GM23338 (cell line): Measurements from ENCODE around the gene ZNF622. TPM values are rescaled to one million over a fixed set of nuclear protein-coding genes. Genes with fewer than 3 reads are reported as not detected.

Source experiments
- ATAC-seq: fragments of 200-7000 bp; cut with Tn5 transposase; 3 replicates; pipeline ENCODE4 v1.9.1; 2020
- DNase-seq: peaks from one replicate; pipeline ENCODE4 v3.0.0-alpha.2; 2015; ENCODE audit warnings: low spot score
- H2AFZ ChIP-seq: fragments of 200-600 bp; sonication (generic); 2 replicates; pipeline ENCODE4 v1.8.0; 2016; ENCODE audit warnings: antibody characterized with exemption, mild to moderate bottlenecking, moderate library complexity
- H3F3A ChIP-seq: fragments of 200-600 bp; sonication (generic); replicated peaks from 2 replicates; pipeline ENCODE4 v1.8.0; 2017; ENCODE audit warnings: antibody characterized with exemption, mixed run types, low read depth
- H3K27ac ChIP-seq: fragments of 200-600 bp; sonication (generic); 2 replicates; pipeline ENCODE4 v1.6.1; 2016; ENCODE audit warnings: low read depth
- H3K27me3 ChIP-seq: fragments of 200-600 bp; sonication (generic); 2 replicates; pipeline ENCODE4 v1.8.0; 2016; ENCODE audit warnings: mild to moderate bottlenecking, mixed run types, moderate library complexity; ENCODE audit not compliant: insufficient read depth
- H3K36me3 ChIP-seq: fragments of 200-600 bp; sonication (generic); 2 replicates; pipeline ENCODE4 v1.8.0; 2016; ENCODE audit warnings: mild to moderate bottlenecking; ENCODE audit not compliant: insufficient read depth
- H3K4me1 ChIP-seq: fragments of 200-600 bp; sonication (generic); 2 replicates; pipeline ENCODE4 v1.8.0; 2016; ENCODE audit warnings: mild to moderate bottlenecking, moderate library complexity; ENCODE audit not compliant: insufficient read depth
- H3K4me2 ChIP-seq: fragments of 200-600 bp; sonication (generic); 2 replicates; pipeline ENCODE4 v1.7.1; 2017; ENCODE audit warnings: mixed run types
- H3K4me3 ChIP-seq: fragments of 200-600 bp; sonication (generic); 2 replicates; pipeline ENCODE4 v1.6.1; 2016; ENCODE audit warnings: mixed run types
- H3K79me2 ChIP-seq: fragments of 200-600 bp; sonication (generic); replicated peaks from 2 replicates; pipeline ENCODE4 v1.8.0; 2017; ENCODE audit warnings: mild to moderate bottlenecking; ENCODE audit not compliant: insufficient read depth
- H3K9me2 ChIP-seq: fragments of 200-600 bp; sonication (generic); 2 replicates; pipeline ENCODE4 v1.8.0; 2017; ENCODE audit not compliant: insufficient read depth
- H4K20me1 ChIP-seq: fragments of 200-600 bp; sonication (generic); replicated peaks from 2 replicates; pipeline ENCODE4 v1.8.0; 2017; ENCODE audit warnings: mild to moderate bottlenecking; ENCODE audit not compliant: insufficient read depth
- H3K27ac Mint-ChIP-seq: 2 replicates; pipeline ENCODE4 v1.8.0; 2020; ENCODE audit warnings: inconsistent platforms, mild to moderate bottlenecking, moderate library complexity, mixed read lengths
- H3K27me3 Mint-ChIP-seq: 3 replicates; pipeline ENCODE4 v1.8.0; 2022; ENCODE audit warnings: low read depth, mild to moderate bottlenecking, moderate library complexity, mixed read lengths, inconsistent platforms; ENCODE audit not compliant: insufficient read depth, poor library complexity
- H3K36me3 Mint-ChIP-seq: 3 replicates; pipeline ENCODE4 v1.8.0; 2021; ENCODE audit warnings: low read depth, mild to moderate bottlenecking, inconsistent platforms, moderate library complexity, mixed read lengths
- H3K4me1 Mint-ChIP-seq: 3 replicates; pipeline ENCODE4 v1.8.0; 2020; ENCODE audit warnings: mild to moderate bottlenecking, inconsistent platforms, mixed read lengths
- H3K4me3 Mint-ChIP-seq: 3 replicates; pipeline ENCODE4 v1.8.0; 2021; ENCODE audit warnings: moderate library complexity, mild to moderate bottlenecking, inconsistent platforms, mixed read lengths
- H3K9me3 Mint-ChIP-seq: 3 replicates; pipeline ENCODE4 v1.8.0; 2020; ENCODE audit warnings: moderate library complexity, mild to moderate bottlenecking, inconsistent platforms, mixed read lengths
- ETS1 ChIP-seq: IDR thresholded peaks from 2 replicates; pipeline ENCODE4 v1.6.1; 2016; ENCODE audit warnings: antibody characterized with exemption
- EZH2 ChIP-seq: fragments of 200-600 bp; sonication (generic); IDR thresholded peaks from one replicate; pipeline ENCODE4 v1.8.0; 2017; ENCODE audit warnings: antibody characterized with exemption, mild to moderate bottlenecking, low read depth; ENCODE audit not compliant: unreplicated experiment
- NANOG ChIP-seq: IDR thresholded peaks from 2 replicates; pipeline ENCODE4 v1.6.1; 2016; ENCODE audit warnings: antibody characterized with exemption, borderline replicate concordance
- POLR2AphosphoS5 ChIP-seq: IDR thresholded peaks from 2 replicates; pipeline ENCODE4 v1.6.1; 2016; ENCODE audit warnings: antibody characterized with exemption, low read depth
- REST ChIP-seq: IDR thresholded peaks from one replicate; pipeline ENCODE4 v1.6.1; 2018; ENCODE audit warnings: antibody characterized with exemption; ENCODE audit not compliant: unreplicated experiment
- ZNF331 ChIP-seq: fragments of 250-450 bp; sonication (Bioruptor Pico); IDR thresholded peaks from 2 replicates; pipeline ENCODE4 v1.5.0; 2020; ENCODE audit warnings: low read depth, mild to moderate bottlenecking, moderate library complexity
- ZNF462 ChIP-seq: fragments of 250-450 bp; sonication (Bioruptor Pico); IDR thresholded peaks from 2 replicates; pipeline ENCODE4 v1.5.0; 2020; ENCODE audit warnings: mild to moderate bottlenecking, moderate library complexity
- polyA plus RNA-seq: library from polyadenylated mRNA; unstranded; fragments of >200 nt; fragmentation: Nextera tagmentation; extraction: Ambion mirVana; gene quantifications from 2 replicates; pipeline ENCODE4 v1.2.1, GENCODE V29; 2016
- total RNA-seq: library from RNA; depleted of rRNA; stranded (reverse); fragments of >200 nt; shearing (Covaris generic); gene quantifications from 2 replicates; pipeline ENCODE4 v1.2.3, GENCODE V29; 2014

ZNF622 gene
- total and polyA plus RNA-seq, 2 experiments from 2014 or later = 20.1 to 30.7 TPM

GRCh38 chr5:16483361-16483760 lies 17.8 kb upstream of the ZNF622 start:
- Mint-ChIP-seq H3K4me1 (no peaks in the 10 kb centered on the region), H3K36me3 (no peaks in the 10 kb centered on the region), H3K9me3 (no peaks in the 10 kb centered on the region; the same call in 2 of the 3 replicates), H3K4me3 (no peak overlapping the region), H3K27me3 (peaks cover 1% of the 10 kb centered on the region), H3K27ac (no peak overlapping the region)
- Histone ChIP-seq H4K20me1 (no peaks in the 10 kb centered on the region), H2AFZ (no peak overlapping the region), H3K4me1 (no peaks in the 10 kb centered on the region), H3F3A (no peaks in the 10 kb centered on the region), H3K4me2 (no peak overlapping the region), H3K27ac (no peak overlapping the region), H3K79me2 (no peaks in the 10 kb centered on the region), H3K27me3 (no peaks in the 10 kb centered on the region), H3K9me2 (no peaks in the 10 kb centered on the region), H3K36me3 (no peaks in the 10 kb centered on the region), H3K4me3 (no peak overlapping the region)
- ATAC-seq (no peak), DNase-seq (no peak)
- TF ChIP-seq EZH2 (no peak), REST (no peak), NANOG (no peak), ETS1 (no peak), POLR2AphosphoS5 (no peak), ZNF331 (CRISPR knock-in tag) (no peak), ZNF462 (CRISPR knock-in tag) (no peak)
